Mucosa of stomach (tissue), 1 donor: ENCODE measurements around the gene POU2AF2.
"Not testable (repeated sequence)": the region's sequence is repeated elsewhere in the genome, so short reads cannot be mapped to it uniquely, and the experiment has no call there.

Experiments used
- H3K27me3 ChIP-seq: one replicate; pipeline ENCODE4 v1.7.0; 2013; ENCODE audit warnings: mild to moderate bottlenecking, low read length; ENCODE audit not compliant: control insufficient read depth, insufficient read depth
- H3K36me3 ChIP-seq: one replicate; pipeline ENCODE4 v1.7.0; 2013; ENCODE audit warnings: low read length; ENCODE audit not compliant: control insufficient read depth, insufficient read depth
- H3K4me1 ChIP-seq: one replicate; pipeline ENCODE4 v1.7.0; 2013; ENCODE audit warnings: mild to moderate bottlenecking, low read length; ENCODE audit not compliant: control insufficient read depth, insufficient read depth
- H3K4me3 ChIP-seq: one replicate; pipeline ENCODE4 v1.7.0; 2013; ENCODE audit warnings: low read length
- H3K9ac ChIP-seq: one replicate; pipeline ENCODE4 v1.7.0; 2013; ENCODE audit warnings: mild to moderate bottlenecking, low read length, moderate library complexity
- H3K9me3 ChIP-seq: one replicate; pipeline ENCODE4 v1.7.0; 2013; ENCODE audit warnings: mild to moderate bottlenecking, low read length, moderate library complexity; ENCODE audit not compliant: control insufficient read depth
- donor health status: Pancreatic carcinoma.

Gene POU2AF2, protein sequence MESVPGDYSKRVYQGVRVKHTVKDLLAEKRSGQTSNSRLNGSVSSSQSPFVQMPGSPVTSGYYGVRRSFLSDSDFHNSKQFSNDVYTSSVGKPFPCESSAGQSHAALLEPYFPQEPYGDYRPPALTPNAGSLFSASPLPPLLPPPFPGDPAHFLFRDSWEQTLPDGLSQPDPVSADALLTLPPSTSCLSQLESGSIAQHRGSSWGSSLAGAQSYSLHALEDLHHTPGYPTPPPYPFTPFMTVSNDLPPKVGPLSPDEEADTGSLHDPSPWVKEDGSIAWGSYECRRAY

DNA sequence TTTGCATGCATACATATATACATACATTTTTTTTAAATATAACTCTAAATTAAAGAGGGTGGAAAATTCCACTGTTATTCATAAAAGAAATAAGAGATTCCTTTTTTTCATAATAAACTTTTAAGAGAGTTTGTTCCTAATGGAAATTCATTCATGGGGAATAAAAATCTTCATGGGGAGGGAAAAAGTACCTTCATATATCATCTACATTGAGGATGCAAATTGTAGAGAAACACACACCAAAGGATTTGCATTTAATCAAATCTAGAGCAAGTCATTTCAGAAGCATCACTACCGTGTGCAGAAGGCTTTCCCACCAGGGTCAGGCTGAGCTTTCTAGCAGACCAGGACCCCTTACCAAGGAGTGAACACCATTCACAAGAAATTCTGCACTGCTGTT is at the start of gene POU2AF2:
Gene POU2AF2, plus strand, starts transcription at position 301 of the 400 bp plus-strand sequence. CDS start 129 bp downstream, outside the sequence.
- H3K4me1 ChIP-seq, result no peaks in the 10 kb centered on the region
- no peaks in the 10 kb centered on the region for H3K9me3 ChIP-seq
- H3K4me3 ChIP-seq, result no peak within 1 kb of the TSS
- H3K9ac ChIP-seq, result no peak within 1 kb of the TSS
- H3K27me3 ChIP-seq, result no peaks in the 10 kb centered on the region
- H3K36me3 ChIP-seq, result no peaks in the 10 kb centered on the region

DNA sequence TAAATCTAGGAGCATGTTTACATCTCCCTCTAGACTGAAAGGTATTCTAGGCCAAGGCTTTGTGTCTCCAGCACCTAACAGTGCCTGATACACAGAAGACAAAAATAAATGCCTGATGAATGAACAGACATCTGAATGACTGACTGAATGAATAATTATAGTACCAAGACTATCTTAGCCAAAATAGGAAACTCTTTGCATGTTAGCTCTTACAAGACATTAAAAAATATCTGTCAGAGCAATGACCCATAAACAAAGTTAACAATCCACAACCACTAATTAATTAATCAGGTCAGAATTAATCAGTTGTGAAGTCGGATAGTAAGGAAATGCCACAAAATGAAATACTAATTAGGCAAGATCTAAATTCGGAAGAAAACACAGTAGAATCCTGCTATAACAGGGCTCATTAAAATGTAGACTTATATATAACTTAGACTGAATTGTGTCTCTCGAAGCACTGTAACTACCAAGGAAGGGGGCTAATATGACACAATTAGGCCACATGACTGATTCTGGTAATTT is 45.5 kb upstream of the POU2AF2 start:
- Histone ChIP-seq H3K4me3 (no peak overlapping the region), H3K36me3 (no peaks in the 10 kb centered on the region), H3K4me1 (no peaks in the 10 kb centered on the region), H3K9me3 (no peaks in the 10 kb centered on the region), H3K27me3 (no peaks in the 10 kb centered on the region), H3K9ac (no peak overlapping the region)

DNA sequence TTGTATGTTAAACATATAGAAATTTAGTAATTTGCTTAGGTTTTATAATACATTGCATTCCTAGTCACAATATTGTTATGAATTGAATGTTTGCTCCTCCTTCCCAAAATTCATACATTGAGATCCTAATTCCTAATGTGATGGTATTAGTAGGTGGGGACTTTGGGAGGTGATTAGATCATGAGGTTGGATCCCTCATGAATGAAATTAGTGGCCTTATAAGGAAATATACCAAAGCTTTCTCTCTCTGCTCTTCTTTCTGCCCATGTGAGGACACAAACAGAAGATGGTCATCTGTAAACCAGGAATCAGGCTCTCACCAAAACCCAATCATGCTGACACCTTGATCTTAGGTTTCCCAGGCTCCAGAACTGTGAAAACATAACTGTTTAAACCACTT is 41.3 kb upstream of the POU2AF2 start:
- no peaks in the 10 kb centered on the region for H3K36me3 ChIP-seq
- no peaks in the 10 kb centered on the region for H3K4me1 ChIP-seq
- H3K9me3 ChIP-seq, result no peaks in the 10 kb centered on the region
- H3K27me3 ChIP-seq, result no peaks in the 10 kb centered on the region
- H3K4me3 ChIP-seq, result no peak overlapping the region
- H3K9ac ChIP-seq, result no peak overlapping the region

DNA sequence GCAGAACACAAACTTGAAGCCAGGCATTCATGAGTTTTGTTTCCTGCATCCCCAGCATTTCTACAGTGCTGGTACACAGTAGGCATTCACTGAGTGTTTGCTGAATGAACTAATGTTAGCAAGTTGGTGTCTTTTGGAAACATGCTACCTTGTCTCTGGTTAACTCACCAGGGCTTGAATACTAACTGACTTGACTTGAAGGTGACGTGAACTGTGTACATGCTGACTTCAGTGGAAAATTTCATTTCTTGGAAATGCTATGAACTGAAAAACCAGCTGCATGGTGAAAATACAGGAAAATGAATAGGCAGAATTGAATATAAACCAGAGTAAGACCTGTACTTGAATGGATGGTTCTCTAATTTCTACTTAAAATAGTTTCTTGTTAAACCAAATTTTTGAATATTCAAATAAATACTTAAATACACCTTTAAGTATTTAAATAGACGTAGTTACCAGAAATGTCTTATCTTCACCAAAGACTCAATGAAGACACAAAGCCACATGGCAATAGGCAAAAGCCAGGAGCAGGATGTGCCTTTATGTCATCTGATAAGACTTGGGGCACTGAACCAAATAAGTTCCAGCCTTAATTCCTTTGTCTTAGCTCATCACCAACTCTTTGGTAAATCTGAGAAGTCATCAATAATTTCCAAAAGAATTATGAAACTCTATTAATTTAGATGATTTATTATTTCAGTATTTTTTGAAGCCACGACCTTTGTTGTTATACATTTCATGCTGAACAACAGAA is 39.7 kb upstream of the POU2AF2 start:
- Histone ChIP-seq H3K4me1 (no peaks in the 10 kb centered on the region), H3K36me3 (no peaks in the 10 kb centered on the region), H3K9ac (no peak overlapping the region), H3K4me3 (no peak overlapping the region), H3K27me3 (no peaks in the 10 kb centered on the region), H3K9me3 (no peaks in the 10 kb centered on the region)

DNA sequence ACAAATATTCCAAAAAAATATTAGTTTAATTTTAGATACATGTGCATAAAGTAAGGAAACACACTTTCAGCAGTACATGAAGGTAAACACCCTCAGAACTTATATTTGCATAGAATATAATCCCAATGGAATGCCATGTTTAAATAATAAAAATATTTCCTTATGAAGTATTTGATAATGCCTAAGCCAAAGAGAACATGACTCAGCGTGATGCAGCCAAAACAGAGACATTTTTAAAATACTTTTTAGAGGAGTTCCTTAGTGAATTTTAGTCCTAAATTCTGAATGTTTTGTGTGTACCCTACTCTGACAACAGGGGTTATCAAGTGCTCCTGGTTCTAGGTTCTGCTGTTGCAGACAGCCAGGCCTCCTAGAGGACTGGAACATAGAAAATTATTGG is 39.1 kb upstream of the POU2AF2 start:
- H3K9ac ChIP-seq, result no peak overlapping the region
- H3K9me3 ChIP-seq, result no peaks in the 10 kb centered on the region
- H3K4me3 ChIP-seq, result no peak overlapping the region
- no peaks in the 10 kb centered on the region for H3K4me1 ChIP-seq
- H3K36me3 ChIP-seq, result no peaks in the 10 kb centered on the region
- no peaks in the 10 kb centered on the region for H3K27me3 ChIP-seq

DNA sequence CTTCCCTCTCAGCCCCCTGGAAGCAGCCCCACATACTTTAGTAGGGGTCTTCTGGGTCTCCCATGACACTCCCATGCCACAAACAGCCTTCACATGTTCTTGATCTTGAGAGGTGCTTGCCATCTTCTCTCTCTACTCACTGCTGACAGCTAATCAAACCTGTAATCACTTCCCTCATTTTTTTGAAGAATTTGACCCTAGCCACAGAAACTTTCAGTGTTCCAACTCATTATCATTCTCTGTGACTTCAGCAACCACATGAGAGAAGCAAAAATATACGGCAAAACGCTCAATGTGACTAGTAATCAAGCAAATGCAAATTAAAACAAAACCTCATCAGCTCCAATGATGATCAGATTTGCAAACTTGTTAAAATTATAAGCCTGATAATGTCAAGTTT is 38.3 kb upstream of the POU2AF2 start:
- H3K9me3 ChIP-seq, result no peaks in the 10 kb centered on the region
- no peak overlapping the region for H3K4me3 ChIP-seq
- no peaks in the 10 kb centered on the region for H3K36me3 ChIP-seq

DNA sequence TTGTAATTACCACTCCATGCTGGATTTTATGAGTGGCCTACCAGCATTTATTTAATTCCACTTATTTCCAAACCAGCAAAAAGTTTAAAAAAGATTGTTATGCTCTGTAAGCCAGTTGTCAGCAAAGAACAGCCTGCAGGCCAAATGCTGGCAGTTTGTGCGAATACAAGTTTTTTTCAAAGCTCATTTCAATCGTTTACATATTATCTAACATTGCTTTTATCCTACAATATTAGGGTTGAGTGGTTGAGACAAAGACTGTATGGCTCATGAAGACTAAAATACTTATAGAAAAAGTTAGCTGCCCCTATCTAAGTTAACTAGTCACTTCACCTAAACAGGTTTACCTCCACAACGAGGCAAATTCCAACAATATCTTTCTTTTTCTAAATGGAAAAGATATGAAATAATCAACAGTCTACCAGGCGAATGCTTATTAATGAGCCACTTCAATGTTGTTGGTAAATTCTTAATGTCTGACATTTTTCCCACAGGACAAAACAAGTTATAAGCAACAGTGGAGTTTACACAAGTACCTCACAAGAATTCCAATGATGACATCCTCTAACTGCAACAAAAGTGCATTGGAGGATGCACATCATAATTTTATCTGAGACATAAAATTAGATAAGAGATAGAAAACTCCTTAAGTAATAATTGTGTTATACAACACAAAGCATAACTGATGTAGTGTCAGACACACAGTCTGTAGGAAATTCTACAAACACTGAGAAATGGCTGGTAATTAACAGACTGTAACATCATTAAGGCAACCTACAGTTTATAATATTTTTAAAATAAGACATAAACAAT is 35.8 kb upstream of the POU2AF2 start:
- no peaks in the 10 kb centered on the region for H3K4me1 ChIP-seq

More for the DNA sequence above, 38.3 kb upstream of the POU2AF2 start:
- H3K9ac ChIP-seq, result no peak overlapping the region
- no peaks in the 10 kb centered on the region for H3K27me3 ChIP-seq
- H3K4me1 ChIP-seq, result no peaks in the 10 kb centered on the region

DNA sequence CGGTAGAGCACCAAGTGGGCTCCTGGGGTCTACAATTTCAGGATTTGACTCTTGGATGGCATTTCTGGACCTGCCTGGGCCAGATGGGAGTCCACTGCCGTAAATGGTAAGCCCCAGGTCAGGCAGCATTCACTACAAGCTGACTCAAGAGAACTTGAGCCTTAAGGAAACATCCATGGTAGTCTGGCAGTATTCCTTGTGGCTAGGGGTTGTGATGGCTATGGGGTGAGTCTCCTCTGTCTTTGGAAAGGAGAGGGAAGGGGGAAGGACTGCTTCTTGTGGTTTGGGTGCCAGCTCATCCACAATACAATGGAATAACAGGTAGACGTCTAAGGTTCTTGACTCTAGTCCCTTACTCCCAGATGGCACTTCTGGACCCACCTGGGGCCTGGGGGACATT is 32.3 kb upstream of the POU2AF2 start:
- H3K4me1 ChIP-seq, result no peaks in the 10 kb centered on the region
- H3K36me3 ChIP-seq, result no peaks in the 10 kb centered on the region
- H3K27me3 ChIP-seq, result no peaks in the 10 kb centered on the region
- no peak overlapping the region for H3K4me3 ChIP-seq
- H3K9ac ChIP-seq, result no peak overlapping the region
- no peaks in the 10 kb centered on the region for H3K9me3 ChIP-seq

More for the DNA sequence above, 35.8 kb upstream of the POU2AF2 start:
- no peak overlapping the region for H3K9ac ChIP-seq
- H3K9me3 ChIP-seq, result no peaks in the 10 kb centered on the region
- H3K36me3 ChIP-seq, result no peaks in the 10 kb centered on the region
- H3K27me3 ChIP-seq, result no peaks in the 10 kb centered on the region
- H3K4me3 ChIP-seq, result no peak overlapping the region

DNA sequence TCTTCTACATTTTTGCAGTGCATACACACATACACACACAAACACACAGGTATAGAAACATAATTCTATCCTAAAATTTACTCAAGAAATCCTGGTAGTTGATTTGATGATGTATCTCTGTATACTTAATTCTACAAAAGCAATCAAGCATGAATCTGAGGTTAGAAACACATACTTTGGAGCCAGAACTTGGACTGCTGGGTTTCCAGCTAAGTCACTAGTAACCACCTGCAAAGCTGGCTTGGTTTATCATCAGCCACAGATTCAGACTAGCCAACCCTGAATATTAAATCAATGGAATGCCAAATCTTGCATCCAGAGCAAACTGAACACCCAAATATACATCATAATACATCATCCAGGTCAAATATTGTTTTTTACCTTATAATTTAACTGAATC is 24.8 kb upstream of the POU2AF2 start:
- H3K9me3 ChIP-seq, result no peaks in the 10 kb centered on the region
- H3K9ac ChIP-seq, result no peak overlapping the region
- H3K4me1 ChIP-seq, result no peaks in the 10 kb centered on the region
- H3K36me3 ChIP-seq, result no peaks in the 10 kb centered on the region
- no peak overlapping the region for H3K4me3 ChIP-seq
- peaks cover 8% of the 10 kb centered on the region for H3K27me3 ChIP-seq

DNA sequence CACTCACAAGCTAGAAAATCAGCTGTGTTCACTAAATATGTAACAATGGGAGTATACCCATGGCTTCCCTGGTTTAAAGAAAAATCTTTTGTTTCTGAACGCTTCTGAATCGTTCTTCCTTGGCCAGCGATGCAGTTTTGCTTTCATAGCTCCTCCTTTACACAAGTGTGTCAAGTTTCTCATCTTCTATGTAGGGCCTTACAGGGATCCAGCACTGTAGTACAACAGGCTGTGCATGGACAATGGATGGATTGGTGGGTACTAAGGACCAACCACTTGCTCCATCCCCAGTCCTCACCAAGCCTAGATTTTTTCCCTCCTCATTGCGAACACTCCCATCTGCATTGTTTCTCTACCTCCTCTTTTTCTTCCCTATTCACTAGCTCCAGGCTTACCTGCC is 24.3 kb upstream of the POU2AF2 start:
- H3K27me3 ChIP-seq, result peaks cover 8% of the 10 kb centered on the region
- no peak overlapping the region for H3K4me3 ChIP-seq
- H3K4me1 ChIP-seq, result no peaks in the 10 kb centered on the region
- H3K9me3 ChIP-seq, result no peaks in the 10 kb centered on the region
- H3K36me3 ChIP-seq, result no peaks in the 10 kb centered on the region
- H3K9ac ChIP-seq, result no peak overlapping the region

DNA sequence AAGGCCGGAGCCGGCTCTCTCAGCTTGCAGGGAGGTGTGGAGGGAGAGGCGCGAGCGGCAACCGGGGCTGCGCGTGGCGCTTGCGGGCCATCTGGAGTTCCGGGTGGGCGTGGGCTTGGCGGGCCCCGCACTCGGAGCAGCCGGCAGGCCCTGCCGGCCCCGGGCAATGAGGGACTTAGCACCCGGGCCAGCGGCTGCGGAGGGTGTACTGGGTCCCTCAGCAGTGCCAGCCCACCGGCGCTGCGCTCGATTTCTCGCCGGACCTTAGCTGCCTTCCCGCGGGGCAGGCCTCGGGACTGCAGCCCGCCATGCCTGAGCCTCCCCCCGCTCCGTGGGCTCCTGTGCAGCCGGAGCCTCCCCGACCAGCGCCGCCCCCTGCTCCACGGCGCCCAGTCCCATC is 23.6 kb upstream of the POU2AF2 start:
- H3K4me1 ChIP-seq, H3K27me3 ChIP-seq, H3K36me3 ChIP-seq, H3K9me3 ChIP-seq, H3K9ac ChIP-seq, H3K4me3 ChIP-seq: not testable (repeated sequence)
